WTC11 (cell line): ENCODE results near the gene HOXA7. TPM values are rescaled to one million over a fixed set of nuclear protein-coding genes. Genes with fewer than 3 reads are reported as not detected.

Source experiments
- ATAC-seq: fragments of 200-7000 bp; cut with Tn5 transposase; 2 replicates; pipeline ENCODE4 v1.10.0; 2021; ENCODE audit warnings: mild to moderate bottlenecking, moderate library complexity
- CTCF ChIA-PET: fragments of 300-600 bp; sonication (Branson Sonifier 250); formaldehyde crosslinking; loops from one replicate; lab custom pipeline; 2021; ENCODE audit warnings: antibody characterized with exemption; lab: Charles Lee
- POLR2A ChIA-PET: fragments of 350-600 bp; sonication (Branson Sonifier 250); formaldehyde crosslinking; loops from one replicate; lab custom pipeline; 2021; ENCODE audit warnings: antibody characterized with exemption; lab: Charles Lee
- DNase-seq: peaks from one replicate; pipeline ENCODE4 v3.0.0; 2021; ENCODE audit warnings: low spot score
- H3K27ac Mint-ChIP-seq: 2 replicates; pipeline ENCODE4 v1.8.0; 2021; ENCODE audit warnings: mixed read lengths
- H3K27me3 Mint-ChIP-seq: 2 replicates; pipeline ENCODE4 v1.8.0; 2021; ENCODE audit warnings: low read depth, mild to moderate bottlenecking, moderate library complexity, mixed read lengths
- H3K36me3 Mint-ChIP-seq: 2 replicates; pipeline ENCODE4 v1.8.0; 2021; ENCODE audit warnings: mixed read lengths
- H3K4me1 Mint-ChIP-seq: 2 replicates; pipeline ENCODE4 v1.8.0; 2022; ENCODE audit warnings: mixed read lengths
- H3K4me3 Mint-ChIP-seq: 2 replicates; pipeline ENCODE4 v1.8.0; 2021; ENCODE audit warnings: mild to moderate bottlenecking, moderate library complexity, mixed read lengths
- H3K9me3 Mint-ChIP-seq: 2 replicates; pipeline ENCODE4 v1.8.0; 2021; ENCODE audit warnings: mixed read lengths
- ATF2 ChIP-seq: sonication (generic); formaldehyde crosslinking; IDR thresholded peaks from 2 replicates; pipeline ENCODE4 v1.8.1; 2022; ENCODE audit warnings: low read depth, missing genetic modification reagents, borderline replicate concordance
- ATF3 ChIP-seq: sonication (generic); formaldehyde crosslinking; conservative IDR thresholded peaks from 2 replicates; pipeline ENCODE4 v1.8.1; 2022; ENCODE audit warnings: mild to moderate bottlenecking, missing genetic modification reagents
- CDX4 ChIP-seq: fragments of 250-450 bp; sonication (Bioruptor Pico); IDR thresholded peaks from 2 replicates; pipeline ENCODE4 v1.9.0; 2021; ENCODE audit warnings: moderate library complexity, mild to moderate bottlenecking, inconsistent platforms, borderline replicate concordance
- CREM ChIP-seq: sonication (generic); formaldehyde crosslinking; IDR thresholded peaks from 2 replicates; pipeline ENCODE4 v1.8.1; 2022; ENCODE audit warnings: mild to moderate bottlenecking, missing genetic modification reagents, moderate library complexity
- HMGXB4 ChIP-seq: sonication (generic); formaldehyde crosslinking; IDR thresholded peaks from 2 replicates; pipeline ENCODE4 v1.8.1; 2023; ENCODE audit warnings: mild to moderate bottlenecking, moderate library complexity, missing genetic modification reagents
- IRF1 ChIP-seq: sonication (generic); formaldehyde crosslinking; IDR thresholded peaks from 2 replicates; pipeline ENCODE4 v1.8.0; 2023; ENCODE audit warnings: missing genetic modification reagents
- MXD4 ChIP-seq: fragments of 250-450 bp; sonication (Bioruptor Pico); IDR thresholded peaks from 2 replicates; pipeline ENCODE4 v1.8.0; 2021; ENCODE audit warnings: mild to moderate bottlenecking, moderate library complexity, borderline replicate concordance
- NFATC4 ChIP-seq: fragments of 250-450 bp; sonication (Bioruptor Pico); IDR thresholded peaks from 2 replicates; pipeline ENCODE4 v1.9.0; 2021; ENCODE audit warnings: mild to moderate bottlenecking
- NFYB ChIP-seq: sonication (generic); formaldehyde crosslinking; conservative IDR thresholded peaks from 2 replicates; pipeline ENCODE4 v1.8.0; 2022; ENCODE audit warnings: low read depth, missing genetic modification reagents
- NR1H2 ChIP-seq: sonication (generic); formaldehyde crosslinking; IDR thresholded peaks from 2 replicates; pipeline ENCODE4 v1.9.0; 2021; ENCODE audit warnings: mild to moderate bottlenecking, moderate library complexity, missing genetic modification reagents
- TCF7 ChIP-seq: sonication (generic); formaldehyde crosslinking; IDR thresholded peaks from 2 replicates; pipeline ENCODE4 v1.8.0; 2022; ENCODE audit warnings: mild to moderate bottlenecking, low read depth, missing genetic modification reagents, moderate library complexity
- TP53 ChIP-seq: sonication (generic); formaldehyde crosslinking; IDR thresholded peaks from 2 replicates; pipeline ENCODE4 v1.8.1; 2023; ENCODE audit warnings: mild to moderate bottlenecking, missing genetic modification reagents
- USF1 ChIP-seq: sonication (generic); formaldehyde crosslinking; IDR thresholded peaks from 2 replicates; pipeline ENCODE4 v1.8.0; 2022; ENCODE audit warnings: mild to moderate bottlenecking, missing genetic modification reagents
- USF2 ChIP-seq: sonication (generic); formaldehyde crosslinking; IDR thresholded peaks from 2 replicates; pipeline ENCODE4 v1.8.1; 2023; ENCODE audit warnings: mild to moderate bottlenecking, missing genetic modification reagents, moderate library complexity
- ZBTB43 ChIP-seq: sonication (generic); formaldehyde crosslinking; IDR thresholded peaks from 2 replicates; pipeline ENCODE4 v1.8.1; 2023; ENCODE audit warnings: mild to moderate bottlenecking, missing genetic modification reagents
- ZNF121 ChIP-seq: sonication (generic); formaldehyde crosslinking; IDR thresholded peaks from 2 replicates; pipeline ENCODE4 v1.8.0; 2023; ENCODE audit warnings: missing genetic modification reagents
- ZNF263 ChIP-seq: sonication (generic); formaldehyde crosslinking; IDR thresholded peaks from 2 replicates; pipeline ENCODE4 v1.8.1; 2022; ENCODE audit warnings: low read depth, mild to moderate bottlenecking, moderate library complexity, missing genetic modification reagents
- total RNA-seq: library from RNA; stranded (reverse); gene quantifications from 3 replicates; pipeline ENCODE4 v1.2.3, GENCODE V29; 2021

The HOXA7 gene
- total RNA-seq, 1 experiment from 2014 or later = not detected

- TF ChIP-seq TP53 (CRISPR knock-in tag) (no peak), CREM (no peak), NFATC4 (CRISPR knock-in tag) (no peak), ZNF263 (CRISPR knock-in tag) (no peak)
These were observed 37.0 kb downstream of the HOXA7 start (continued) for GRCh38 chr7:27119412-27119911.

GRCh38 chr7:27118580-27118979 is 37.9 kb downstream of the HOXA7 start:
- CTCF ChIA-PET = interaction anchor here (3.9 kb wide), 1 partner anchor 43 kb away, joined by 12 read pairs; no protein-coding TSS in a partner anchor
- ATAC-seq (no peak), DNase-seq (no peak)
- Mint-ChIP-seq H3K9me3 (no peaks in the 10 kb centered on the region), H3K27me3 (peaks cover 96% of the 10 kb centered on the region), H3K36me3 (no peaks in the 10 kb centered on the region), H3K4me1 (peaks cover 11% of the 10 kb centered on the region), H3K4me3 (no peak overlapping the region), H3K27ac (no peak overlapping the region)
- POLR2A ChIA-PET = no interaction called here
- no peak for TF ChIP-seq ZBTB43
- TF ChIP-seq MXD4 (CRISPR knock-in tag) = no peak
- no peak for TF ChIP-seq NR1H2
- no peak for TF ChIP-seq NFYB (CRISPR knock-in tag)
- TF ChIP-seq CDX4 (CRISPR knock-in tag) = no peak
- TF ChIP-seq TP53 (CRISPR knock-in tag) = no peak
- no peak for TF ChIP-seq IRF1 (CRISPR knock-in tag)
- TF ChIP-seq ZNF263 (CRISPR knock-in tag) = no peak
- no peak for TF ChIP-seq ZNF121 (CRISPR knock-in tag)
- TF ChIP-seq ATF3 (CRISPR knock-in tag) = no peak
- TF ChIP-seq TCF7 = no peak
- TF ChIP-seq USF2 = no peak
- no peak for TF ChIP-seq USF1
- no peak for TF ChIP-seq ATF2 (CRISPR knock-in tag)
- no peak for TF ChIP-seq HMGXB4
